Testis (tissue), 2 donors: Measurements from ENCODE around the gene CMKLR1.

Experiments
- CTCF ChIP-seq, 3 experiments: fragments of 450-650 bp in 2 of 3; fragments of 200-600 bp in 1 of 3; sonication (generic) in 1 of 3; IDR thresholded peaks; one replicate each; pipeline ENCODE4 v1.5.1; 2016 to 2019; ENCODE audit warnings: antibody characterized with exemption in 3 of 3, mild to moderate bottlenecking in 2 of 3, moderate library complexity in 1 of 3
- POLR2A ChIP-seq: fragments of 450-650 bp; IDR thresholded peaks from one replicate; pipeline ENCODE4 v1.6.1; 2017; ENCODE audit warnings: antibody characterized with exemption, mild to moderate bottlenecking, moderate library complexity

- no peak for TF ChIP-seq CTCF (IDR thresholded peaks at IDR 0.05)
- TF ChIP-seq POLR2A, result no peak
These were observed 98.2 kb downstream of the CMKLR1 start for GRCh38 chr12:108240928-108241327.
